Measurements from ENCODE around the gene SF3A2.

SF3A2 gene

DNA sequence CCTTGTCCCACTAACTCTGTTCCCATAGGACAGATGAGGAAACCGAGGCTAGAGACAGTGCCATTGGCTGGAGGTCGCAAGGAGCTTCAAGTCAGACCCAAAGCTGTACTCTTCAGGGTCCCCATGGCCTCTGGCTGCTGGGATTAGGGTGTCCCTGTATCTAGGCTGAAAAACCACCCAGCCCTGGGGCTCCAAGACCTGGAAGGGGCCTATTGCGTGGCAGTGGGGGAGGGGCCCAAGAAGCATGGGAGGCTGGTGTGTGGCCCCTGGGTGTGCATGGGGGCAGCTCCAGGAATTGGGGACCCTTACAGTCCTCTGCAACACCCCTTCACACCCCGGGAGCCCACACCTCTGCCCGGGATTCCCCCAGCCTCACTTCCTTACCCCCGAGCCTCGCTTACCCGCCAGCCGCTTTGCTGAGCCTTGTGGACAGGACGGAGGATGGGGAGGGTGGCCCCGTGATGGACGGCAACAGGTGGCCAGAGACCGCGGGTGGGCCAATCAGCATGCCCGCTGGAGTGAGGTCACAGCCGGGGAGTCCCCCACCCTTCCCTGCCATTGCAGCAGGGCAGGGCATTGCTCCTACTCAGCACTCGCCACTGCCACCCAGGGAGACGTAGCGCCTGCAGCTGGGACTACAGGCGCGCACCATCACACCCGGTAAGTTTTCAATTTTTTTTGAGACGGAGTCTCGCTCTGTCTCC lies 19.5 kb downstream of the SF3A2 start, which contains the start of gene JSRP1:
Gene JSRP1, minus strand, starts transcription at position 436 of the 704 bp plus-strand sequence. CDS start 1,103 bp downstream, outside the sequence.
- Histone ChIP-seq H3K27me3 (ENCODE audit: insufficient read depth, poor library complexity, severe bottlenecking) (peaks cover 30% of the 10 kb centered on the region), H3K4me1 (ENCODE audit: insufficient read depth, poor library complexity, severe bottlenecking) (no peaks in the 10 kb centered on the region), H3K4me3 (ENCODE audit: severe bottlenecking) (no peak within 1 kb of the TSS), H3K27ac (ENCODE audit: poor library complexity, severe bottlenecking) (no peak within 1 kb of the TSS), H3K9me3 (ENCODE audit: severe bottlenecking) (no peaks in the 10 kb centered on the region), H3K36me3 (ENCODE audit: low read depth) (no peaks in the 10 kb centered on the region)
- ATAC-seq (ENCODE audit: low read depth) (no peak), DNase-seq (ENCODE audit: low spot score) (peak; percentile 52)
- TF ChIP-seq CTCF (IDR thresholded peaks at IDR 0.05; ENCODE audit: poor library complexity, severe bottlenecking), result no peak

GRCh38 chr19:2259336-2259735 lies 22.7 kb downstream of the SF3A2 start:
- Histone ChIP-seq H3K9me3 (ENCODE audit: severe bottlenecking) (no peaks in the 10 kb centered on the region), H3K4me3 (ENCODE audit: severe bottlenecking) (no peak overlapping the region), H3K27ac (ENCODE audit: poor library complexity, severe bottlenecking) (no peak overlapping the region), H3K27me3 (ENCODE audit: insufficient read depth, poor library complexity, severe bottlenecking) (peaks cover under 1% of the 10 kb centered on the region), H3K4me1 (ENCODE audit: insufficient read depth, poor library complexity, severe bottlenecking) (no peaks in the 10 kb centered on the region), H3K36me3 (ENCODE audit: low read depth) (no peaks in the 10 kb centered on the region)
- DNase-seq (ENCODE audit: low spot score), result no peak
- TF ChIP-seq CTCF (IDR thresholded peaks at IDR 0.05; ENCODE audit: poor library complexity, severe bottlenecking), result no peak
- peak; percentile 44; the same call in 2 of the 3 replicates for ATAC-seq (ENCODE audit: low read depth)

GRCh38 chr19:2260341-2260805 lies 23.7 kb downstream of the SF3A2 start:
- H3K27ac ChIP-seq (ENCODE audit: poor library complexity, severe bottlenecking), result no peak overlapping the region
- no peaks in the 10 kb centered on the region for H3K9me3 ChIP-seq (ENCODE audit: severe bottlenecking)
- TF ChIP-seq CTCF (IDR thresholded peaks at IDR 0.05; ENCODE audit: poor library complexity, severe bottlenecking), result no peak
- DNase-seq (ENCODE audit: low spot score) (no peak), ATAC-seq (ENCODE audit: low read depth) (no peak)
- H3K36me3 ChIP-seq (ENCODE audit: low read depth), result no peaks in the 10 kb centered on the region
- no peak overlapping the region for H3K4me3 ChIP-seq (ENCODE audit: severe bottlenecking)
- H3K4me1 ChIP-seq (ENCODE audit: insufficient read depth, poor library complexity, severe bottlenecking), result no peaks in the 10 kb centered on the region
- no peaks in the 10 kb centered on the region for H3K27me3 ChIP-seq (ENCODE audit: insufficient read depth, poor library complexity, severe bottlenecking)

DNA sequence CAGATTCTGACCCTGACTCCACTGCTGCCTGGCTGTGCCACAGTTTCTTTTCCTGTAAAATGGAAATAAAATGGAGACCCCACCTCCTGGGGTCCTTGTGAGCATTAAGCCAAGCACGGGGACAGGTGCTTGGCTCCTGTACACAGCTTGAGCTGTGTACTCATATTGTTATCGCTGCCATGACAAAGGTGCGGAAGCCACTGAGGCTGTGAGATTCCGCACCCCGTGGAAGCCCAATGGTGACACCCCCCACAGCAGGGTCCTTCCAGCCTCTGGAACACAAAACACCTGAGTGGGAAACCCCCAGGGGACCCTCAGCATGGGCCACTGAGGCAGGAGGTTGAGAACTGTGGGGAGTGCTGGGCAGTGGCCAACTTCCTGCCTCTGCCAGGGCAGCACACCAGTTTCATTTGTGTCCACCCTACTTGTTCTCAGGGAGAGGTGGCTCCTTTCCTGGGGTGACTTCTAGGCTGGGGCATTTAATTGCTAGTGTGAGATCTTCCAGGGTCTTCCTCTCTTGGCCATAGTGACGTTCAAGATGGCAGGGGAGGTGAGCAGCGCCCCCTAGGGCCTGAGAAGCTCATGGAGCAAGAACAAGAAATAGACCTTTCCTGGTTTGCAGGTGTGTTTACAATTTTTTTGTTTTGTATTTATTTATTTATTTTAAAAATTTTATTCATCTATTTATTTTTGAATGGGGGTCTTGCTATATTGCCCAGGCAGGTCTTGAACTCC lies 25.0 kb downstream of the SF3A2 start:
- no peak overlapping the region for H3K4me3 ChIP-seq (ENCODE audit: severe bottlenecking)
- ATAC-seq (ENCODE audit: low read depth) (no peak), DNase-seq (ENCODE audit: low spot score) (no peak)
- no peaks in the 10 kb centered on the region for H3K4me1 ChIP-seq (ENCODE audit: insufficient read depth, poor library complexity, severe bottlenecking)
- peak; percentile 34 for TF ChIP-seq CTCF (IDR thresholded peaks at IDR 0.05; ENCODE audit: poor library complexity, severe bottlenecking)
- no peaks in the 10 kb centered on the region for H3K27me3 ChIP-seq (ENCODE audit: insufficient read depth, poor library complexity, severe bottlenecking)
- H3K9me3 ChIP-seq (ENCODE audit: severe bottlenecking), result no peaks in the 10 kb centered on the region
- H3K36me3 ChIP-seq (ENCODE audit: low read depth), result no peaks in the 10 kb centered on the region
- H3K27ac ChIP-seq (ENCODE audit: poor library complexity, severe bottlenecking), result no peak overlapping the region

Data from RWPE2 (cell line).